COLO668 (cell line): ENCODE data around the gene GLCE.
A peak's percentile ranks its signal among the peaks of the same experiment; 100 is the strongest.
"Not testable (repeated sequence)": the region's sequence is repeated elsewhere in the genome, so short reads cannot be mapped to it uniquely, and the experiment has no call there.

Experiments used
- DNase-seq: peaks from one replicate; lab custom pipeline; 2025; ENCODE audit not compliant: unreplicated experiment; lab: John Stamatoyannopoulos, UW

Gene GLCE

GRCh38 chr15:69293741-69294615, 133.5 kb downstream of the GLCE start:
- DNase-seq, result no peak

GRCh38 chr15:69296606-69297005, 136.2 kb downstream of the GLCE start:
- DNase-seq, result no peak

GRCh38 chr15:69297642-69298353, 137.4 kb downstream of the GLCE start:
- DNase-seq, result no peak

GRCh38 chr15:69298354-69298696, 137.9 kb downstream of the GLCE start:
- no peak for DNase-seq

GRCh38 chr15:69298697-69299441, 138.4 kb downstream of the GLCE start, which contains the start of gene PAQR5:
Gene PAQR5 (plus strand): TSS chr15:69298912. CDS start chr15:69360081, 61,169 bp downstream.
- DNase-seq, result peak; percentile 56

GRCh38 chr15:69299451-69299886, 139.0 kb downstream of the GLCE start:
- no peak for DNase-seq

GRCh38 chr15:69299943-69300588, 139.6 kb downstream of the GLCE start:
- DNase-seq, result peak; percentile 9

GRCh38 chr15:69301101-69301500, 140.7 kb downstream of the GLCE start:
- DNase-seq, result not testable (repeated sequence)

- not testable (repeated sequence) for DNase-seq
These were observed 141.7 kb downstream of the GLCE start for GRCh38 chr15:69302087-69302486.

GRCh38 chr15:69302929-69303328, 142.5 kb downstream of the GLCE start:
- no peak for DNase-seq

GRCh38 chr15:69303337-69304181, 143.1 kb downstream of the GLCE start:
- no peak for DNase-seq

GRCh38 chr15:69304182-69304545, 143.7 kb downstream of the GLCE start:
- no peak for DNase-seq

- no peak for DNase-seq
These were observed 144.9 kb downstream of the GLCE start for GRCh38 chr15:69305204-69305931.

GRCh38 chr15:69305933-69306568, 145.6 kb downstream of the GLCE start:
- DNase-seq, result no peak

GRCh38 chr15:69307939-69308338, 147.5 kb downstream of the GLCE start:
- no peak for DNase-seq

GRCh38 chr15:69308949-69309348, 148.5 kb downstream of the GLCE start:
- no peak for DNase-seq

- no peak for DNase-seq
These were observed 150.9 kb downstream of the GLCE start for GRCh38 chr15:69311319-69311721.

- DNase-seq, result no peak
These were observed 153.1 kb downstream of the GLCE start for GRCh38 chr15:69313432-69314000.

GRCh38 chr15:69314131-69314530, 153.7 kb downstream of the GLCE start:
- DNase-seq, result no peak
